Ovary (tissue), 10 donors: ENCODE measurements around the gene RNF5. TPM values are rescaled to one million over a fixed set of nuclear protein-coding genes. Genes with fewer than 3 reads are reported as not detected.
A peak's percentile ranks its signal among the peaks of the same experiment; 100 is the strongest.

Experiments used
- DNase-seq, 5 donors: peaks; one replicate each; pipeline ENCODE4 v3.0.0-alpha.2; 2019 to 2020
- H3K27ac ChIP-seq, 2 donors: fragments of 200-600 bp; one replicate each; pipeline versions ENCODE4 v1.5.1 to v1.8.0; 2019 to 2022
- H3K27me3 ChIP-seq: fragments of 200-600 bp; one replicate; pipeline ENCODE4 v1.8.0; 2022
- H3K36me3 ChIP-seq: fragments of 200-600 bp; sonication (generic); one replicate; pipeline ENCODE4 v1.5.1; 2019
- H3K4me1 ChIP-seq: one replicate; pipeline ENCODE4 v1.8.1; 2013; ENCODE audit warnings: mild to moderate bottlenecking, moderate library complexity; ENCODE audit not compliant: insufficient read depth
- H3K4me3 ChIP-seq: fragments of 200-600 bp; sonication (generic); one replicate; pipeline ENCODE4 v1.5.1; 2017
- H3K9me3 ChIP-seq, 2 donors: fragments of 200-600 bp in 1 of 2; sonication (generic) in 1 of 2; one replicate each; pipeline versions ENCODE4 v1.5.1 to v1.8.1; 2013 to 2019; ENCODE audit warnings: mild to moderate bottlenecking in 1 of 2, moderate library complexity in 1 of 2
- CTCF ChIP-seq, 3 donors: fragments of 450-650 bp in 2 of 3; fragments of 200-600 bp in 1 of 3; IDR thresholded peaks; one replicate each; pipeline versions ENCODE4 v1.5.1 to v1.8.0; 2016 to 2022; ENCODE audit warnings: antibody characterized with exemption in 3 of 3, mild to moderate bottlenecking in 1 of 3
- EP300 ChIP-seq: sonication (generic); formaldehyde crosslinking; IDR thresholded peaks from one replicate; pipeline ENCODE4 v1.6.1; 2017; ENCODE audit warnings: antibody characterized with exemption
- POLR2A ChIP-seq: fragments of 450-650 bp; IDR thresholded peaks from one replicate; pipeline ENCODE4 v1.6.1; 2017; ENCODE audit warnings: antibody characterized with exemption, mild to moderate bottlenecking, moderate library complexity
- WGBS, 3 donors: extraction: QIAGEN DNeasy Blood & Tissue Kit in 1 of 3; methylation state at CpG; one replicate each; pipeline versions ENCODE4 v1.1.5 to v1.1.7; 2013 to 2017; 5-methylcytosine and 5-hydroxymethylcytosine counted together
- intact Hi-C, 4 donors: fragments of 100-400 bp; cut with DNase I; formaldehyde crosslinking; loops; one replicate each; pipeline versions ENCODE4 v1.11.0 to v1.15.1; 2022 to 2023
- long read RNA-seq, 3 donors: library from polyadenylated mRNA in 2 of 3; unstranded in 2 of 3; transcript quantifications; one replicate each; pipeline ENCODE4 v2.0.0 and lab custom pipeline, GENCODE V29; 2021 to 2026
- polyA plus RNA-seq, 2 donors: library from polyadenylated mRNA; stranded (reverse); fragments of 200-250 nt in 1 of 2; fragments of 350-450 nt in 1 of 2; fragmentation: Illumina TruSeq in 1 of 2; extraction: RNeasy Lipid Tissue Mini Kit (QIAGEN cat#74804) in 1 of 2; gene quantifications; one replicate each; pipeline ENCODE4 v1.2.3, GENCODE V29; 2013 to 2014
- total RNA-seq, 7 donors: library from RNA; depleted of rRNA in 2 of 7; stranded (reverse); fragments of >200 nt in 2 of 7; fragmentation: NEBNext Ultra II Directional in 3 of 7; extraction: Animal tissue kit (Norgen Biotek cat#: 25700) in 3 of 7; gene quantifications; one replicate each; pipeline versions ENCODE4 v1.1.0 to v1.2.4, GENCODE V29; 2016 to 2023
- donor health status: DM: no; HTN: no; CAD: no; lungs with moderate emphysema.
- donor health status: DM: no; HTN: no; CAD: no.
- donor health status: Bipolar disorder and iron deficiency.
- donor health status: DM: yes; HTN: yes; CAD: no.
- donor health status: DM: no; HTN: no; CAD: no.
- donor health status: DM: yes; HTN: yes; CAD: no.

Gene RNF5
- 10 to 100 TPM; 49.2 to 81.6 (median 75.4) TPM for total RNA-seq
- 100 to 1,000 TPM in 1 of 2 donors, 10 to 100 TPM in 1; 88.6 to 103 TPM for polyA plus RNA-seq
- long read RNA-seq, donor 1, partial matches to known transcripts = 2 of 5 reads
- long read RNA-seq, donor 1, other reads (novel, unspliced or antisense) = 3 of 5 reads
- long read RNA-seq, donor 2, transcript RNF5-203 (6 exons, 1,168 nt) = major isoform, 42 of 59 reads
- long read RNA-seq, donor 2, partial matches to known transcripts = 17 of 59 reads
- long read RNA-seq, donor 2, other reads (novel, unspliced or antisense) = 0 of 59 reads
- long read RNA-seq, donor 3, partial matches to known transcripts = 2 of 4 reads
- long read RNA-seq, donor 3, other reads (novel, unspliced or antisense) = 2 of 4 reads

- Histone ChIP-seq H3K9me3 (no peaks in the 10 kb centered on the region), H3K4me1 (peaks cover 6% of the 10 kb centered on the region), H3K27ac (peak within 1 kb of the TSS; percentile 93 to 99), H3K27me3 (no peaks in the 10 kb centered on the region), H3K4me3 (peak within 1 kb of the TSS; percentile 70), H3K36me3 (no peaks in the 10 kb centered on the region)
- peak; percentile 49 for TF ChIP-seq POLR2A
- TF ChIP-seq EP300 = peak; percentile 67
- TF ChIP-seq CTCF (IDR thresholded peaks at IDR 0.05) = no peak
- WGBS, 3 donors = 0 to 1% (median 0%) methylated on average over 33 of the region's 33 CpGs
- intact Hi-C loops = no loop called here
- DNase-seq = peak; percentile 92 to 99 (median 97)
These were observed at the start of gene RNF5 for GRCh38 chr6:32177788-32178546. TSS of gene RNF5 (plus strand) at chr6:32178405. CDS start at chr6:32178512, 107 bp downstream.

- Histone ChIP-seq H3K9me3 (no peaks in the 10 kb centered on the region), H3K4me1 (peaks cover 13% of the 10 kb centered on the region), H3K27ac (peak overlapping the region; percentile 80 to 85), H3K27me3 (no peaks in the 10 kb centered on the region), H3K36me3 (no peaks in the 10 kb centered on the region), H3K4me3 (peak overlapping the region; percentile 62)
- intact Hi-C loops = no loop called here
- peak in 4 of 5 donors; percentile 30 to 60 (median 56) for DNase-seq
- 69 to 86% (median 76%) methylated on average over 13 of the region's 13 CpGs for WGBS, 3 donors
- TF ChIP-seq CTCF (IDR thresholded peaks at IDR 0.05) (no peak), POLR2A (no peak), EP300 (no peak)
These were observed 49.4 kb upstream of the RNF5 start for GRCh38 chr6:32128751-32129296.

DNA sequence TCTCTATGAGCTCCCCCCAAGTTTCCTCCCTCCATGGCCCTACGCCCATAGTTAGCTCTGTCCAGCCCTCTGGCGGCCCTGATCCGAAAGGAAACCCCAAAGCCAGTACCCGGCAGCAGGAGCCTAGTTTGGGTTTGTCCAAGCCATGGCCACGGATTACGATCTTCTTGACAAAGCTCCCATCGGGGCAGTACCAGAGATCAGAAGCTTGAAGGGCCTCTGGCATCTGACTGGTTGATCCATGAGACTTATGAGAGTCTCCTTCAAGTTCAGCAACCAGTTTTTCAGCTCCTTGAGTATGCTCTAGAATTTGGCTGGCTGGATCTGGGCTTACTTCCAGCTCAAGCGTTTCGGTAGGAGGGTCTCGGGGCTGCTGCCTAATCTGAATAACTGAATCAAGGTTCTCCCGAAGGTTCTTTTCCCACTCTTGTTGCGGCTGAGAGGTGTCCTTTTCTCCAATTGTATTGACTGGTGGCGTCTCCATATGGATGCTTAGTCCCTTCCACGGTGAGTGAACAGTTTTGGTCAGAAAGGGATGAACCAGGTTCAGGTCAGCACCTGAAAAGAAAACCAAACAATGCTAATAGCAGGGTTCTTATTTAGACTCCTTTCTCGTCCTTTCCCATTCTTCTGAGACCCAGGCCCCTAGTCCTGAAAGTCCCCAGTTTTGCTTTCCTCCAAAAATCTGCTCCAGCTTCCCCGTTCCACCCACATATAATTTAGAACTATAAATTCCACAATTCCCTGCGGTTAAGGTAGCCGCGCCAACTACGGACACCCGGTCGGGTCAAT lies 48.7 kb upstream of the RNF5 start:
- Histone ChIP-seq H3K27me3 (no peaks in the 10 kb centered on the region), H3K4me3 (peak overlapping the region; percentile 62), H3K4me1 (peaks cover 13% of the 10 kb centered on the region), H3K36me3 (no peaks in the 10 kb centered on the region), H3K9me3 (no peaks in the 10 kb centered on the region), H3K27ac (peak overlapping the region; percentile 80 to 85)
- 20 to 32% (median 23%) methylated on average over 22 of the region's 22 CpGs for WGBS, 3 donors
- intact Hi-C loops = no loop called here
- TF ChIP-seq CTCF (IDR thresholded peaks at IDR 0.05) = no peak
- no peak for TF ChIP-seq EP300
- TF ChIP-seq POLR2A = no peak
- DNase-seq = peak in 1 of 5 donors; percentile 54

DNA sequence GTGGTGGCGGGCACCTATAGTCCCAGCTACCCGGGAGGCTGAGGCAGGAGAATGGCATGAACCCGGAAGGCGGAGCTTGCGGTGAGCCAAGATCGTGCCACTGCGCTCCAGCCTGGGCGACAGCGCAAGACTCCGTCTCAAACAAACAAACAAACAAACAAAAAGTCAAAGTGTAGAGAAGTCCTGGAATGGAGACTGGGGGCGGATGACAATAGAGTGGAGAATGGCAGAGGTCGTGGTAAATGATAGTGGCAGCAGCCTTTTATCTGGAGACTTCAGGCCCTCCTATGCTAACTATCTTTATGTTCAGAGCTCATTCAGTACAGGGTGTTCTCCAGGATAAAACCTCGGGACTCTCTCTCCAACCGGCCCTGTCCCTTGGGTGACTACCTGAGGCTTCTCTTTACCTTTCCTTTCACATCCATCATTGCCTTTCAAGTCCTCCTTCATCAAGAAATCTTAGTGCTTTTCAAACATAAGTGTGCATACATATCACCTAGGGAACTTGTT lies 46.7 kb upstream of the RNF5 start:
- no peak overlapping the region for H3K27ac ChIP-seq
- DNase-seq = no peak
- H3K9me3 ChIP-seq = no peaks in the 10 kb centered on the region
- no peak for TF ChIP-seq EP300
- TF ChIP-seq POLR2A = no peak
- no peak for TF ChIP-seq CTCF (IDR thresholded peaks at IDR 0.05)
- H3K4me3 ChIP-seq = no peak overlapping the region
- WGBS, 3 donors = 91 to 93% (median 92%) methylated on average over 14 of the region's 14 CpGs
- H3K27me3 ChIP-seq = no peaks in the 10 kb centered on the region
- peaks cover 14% of the 10 kb centered on the region for H3K4me1 ChIP-seq
- intact Hi-C loops = no loop called here
- no peaks in the 10 kb centered on the region for H3K36me3 ChIP-seq
